ENCODE results near the gene FKBP3.
"Not testable (repeated sequence)": the region's sequence is repeated elsewhere in the genome, so short reads cannot be mapped to it uniquely, and the experiment has no call there.

FKBP3 gene

DNA sequence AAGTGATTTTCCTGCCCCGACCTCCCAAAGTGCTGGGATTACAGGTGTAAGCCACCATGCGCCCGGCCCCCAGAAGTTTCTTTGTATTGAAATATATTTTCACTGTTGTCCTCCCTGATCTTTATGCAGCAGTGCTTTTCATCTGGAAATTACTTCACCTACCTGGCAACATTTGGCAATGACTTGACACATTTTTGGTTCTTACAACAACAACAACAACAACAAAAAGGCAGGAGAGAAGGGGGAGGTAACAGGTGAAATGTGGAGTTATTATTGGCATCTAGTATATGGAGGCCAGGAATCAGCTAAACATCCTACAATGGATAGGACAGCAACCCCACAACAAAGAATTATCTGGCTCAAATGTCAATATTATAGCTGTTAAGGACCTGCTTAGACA, 15.3 kb upstream of the FKBP3 start:
- no peak overlapping the region for H3K4me3 ChIP-seq (ENCODE audit: low read depth, low read length)

DNA sequence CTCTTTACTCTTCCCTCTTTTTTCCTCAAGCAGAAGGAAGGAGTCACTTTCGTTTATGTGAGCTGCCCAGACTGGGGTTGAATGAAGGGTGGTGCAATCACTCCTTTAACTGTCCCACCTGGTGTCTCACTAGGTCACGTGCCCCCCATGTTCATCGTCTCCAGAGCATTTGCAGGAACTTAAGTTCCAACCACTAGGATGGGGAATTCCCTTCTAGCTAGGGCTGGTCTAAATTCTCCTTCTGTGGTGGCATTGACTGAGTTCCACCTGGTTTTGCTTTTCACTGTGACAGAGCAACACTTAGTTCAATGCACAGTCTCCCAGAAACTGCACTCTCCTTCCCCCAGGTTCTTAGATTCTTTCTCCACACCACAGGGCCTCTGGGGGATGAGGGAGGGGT, 10.9 kb upstream of the FKBP3 start:
- H3K4me3 ChIP-seq (ENCODE audit: low read depth, low read length) = no peak overlapping the region

More for the DNA sequence above, 15.3 kb upstream of the FKBP3 start:
- TF ChIP-seq, protein P1, sequence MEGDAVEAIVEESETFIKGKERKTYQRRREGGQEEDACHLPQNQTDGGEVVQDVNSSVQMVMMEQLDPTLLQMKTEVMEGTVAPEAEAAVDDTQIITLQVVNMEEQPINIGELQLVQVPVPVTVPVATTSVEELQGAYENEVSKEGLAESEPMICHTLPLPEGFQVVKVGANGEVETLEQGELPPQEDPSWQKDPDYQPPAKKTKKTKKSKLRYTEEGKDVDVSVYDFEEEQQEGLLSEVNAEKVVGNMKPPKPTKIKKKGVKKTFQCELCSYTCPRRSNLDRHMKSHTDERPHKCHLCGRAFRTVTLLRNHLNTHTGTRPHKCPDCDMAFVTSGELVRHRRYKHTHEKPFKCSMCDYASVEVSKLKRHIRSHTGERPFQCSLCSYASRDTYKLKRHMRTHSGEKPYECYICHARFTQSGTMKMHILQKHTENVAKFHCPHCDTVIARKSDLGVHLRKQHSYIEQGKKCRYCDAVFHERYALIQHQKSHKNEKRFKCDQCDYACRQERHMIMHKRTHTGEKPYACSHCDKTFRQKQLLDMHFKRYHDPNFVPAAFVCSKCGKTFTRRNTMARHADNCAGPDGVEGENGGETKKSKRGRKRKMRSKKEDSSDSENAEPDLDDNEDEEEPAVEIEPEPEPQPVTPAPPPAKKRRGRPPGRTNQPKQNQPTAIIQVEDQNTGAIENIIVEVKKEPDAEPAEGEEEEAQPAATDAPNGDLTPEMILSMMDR (IDR thresholded peaks at IDR 0.05; ENCODE audit: low read depth, low read length) = no peak

DNA sequence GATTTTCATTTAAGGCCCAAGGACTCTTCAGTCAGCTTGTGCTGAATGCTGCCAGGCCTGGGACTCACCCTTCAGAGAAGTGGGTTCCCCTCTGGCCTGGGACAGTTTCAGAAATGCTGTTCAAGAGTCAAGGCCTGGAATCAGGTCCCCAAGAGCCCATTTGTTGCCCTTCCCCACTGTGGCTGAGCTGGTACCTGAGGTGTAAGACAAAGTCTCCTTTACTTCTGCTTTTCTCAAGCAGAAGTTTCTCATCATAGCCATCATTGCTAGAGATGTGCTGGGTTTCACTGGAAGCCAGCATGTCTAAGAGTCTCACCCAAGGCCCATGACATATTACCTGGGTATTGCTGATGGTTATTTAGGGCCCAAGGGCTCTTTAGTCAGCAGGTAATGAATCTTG, 10.4 kb upstream of the FKBP3 start:
- no peak overlapping the region for H3K4me3 ChIP-seq (ENCODE audit: low read depth, low read length)
- TF ChIP-seq, protein P1 (IDR thresholded peaks at IDR 0.05; ENCODE audit: low read depth, low read length) = no peak

More for the DNA sequence above, 10.9 kb upstream of the FKBP3 start:
- TF ChIP-seq, protein P1 (IDR thresholded peaks at IDR 0.05; ENCODE audit: low read depth, low read length) = no peak

DNA sequence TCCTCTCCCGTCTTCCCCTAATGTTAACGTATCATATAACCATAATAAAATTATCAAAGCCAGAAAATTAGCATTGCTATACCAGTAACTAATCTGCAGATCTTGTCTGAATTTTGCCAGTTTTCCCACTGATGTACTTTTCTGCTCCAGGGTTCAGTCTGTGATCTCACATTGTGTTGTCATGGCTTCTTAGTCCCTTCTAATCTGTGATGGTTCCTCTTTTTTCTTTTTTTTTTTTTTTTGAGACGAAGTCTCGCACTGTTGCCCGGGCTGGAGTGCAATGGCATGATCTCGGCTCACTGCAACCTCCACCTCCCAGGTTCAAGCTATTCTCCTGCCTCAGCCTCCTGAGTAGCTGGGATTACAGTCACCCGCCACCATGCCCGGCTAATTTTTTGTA, 7.8 kb upstream of the FKBP3 start:
- H3K4me3 ChIP-seq (ENCODE audit: low read depth, low read length) = not testable (repeated sequence)

DNA sequence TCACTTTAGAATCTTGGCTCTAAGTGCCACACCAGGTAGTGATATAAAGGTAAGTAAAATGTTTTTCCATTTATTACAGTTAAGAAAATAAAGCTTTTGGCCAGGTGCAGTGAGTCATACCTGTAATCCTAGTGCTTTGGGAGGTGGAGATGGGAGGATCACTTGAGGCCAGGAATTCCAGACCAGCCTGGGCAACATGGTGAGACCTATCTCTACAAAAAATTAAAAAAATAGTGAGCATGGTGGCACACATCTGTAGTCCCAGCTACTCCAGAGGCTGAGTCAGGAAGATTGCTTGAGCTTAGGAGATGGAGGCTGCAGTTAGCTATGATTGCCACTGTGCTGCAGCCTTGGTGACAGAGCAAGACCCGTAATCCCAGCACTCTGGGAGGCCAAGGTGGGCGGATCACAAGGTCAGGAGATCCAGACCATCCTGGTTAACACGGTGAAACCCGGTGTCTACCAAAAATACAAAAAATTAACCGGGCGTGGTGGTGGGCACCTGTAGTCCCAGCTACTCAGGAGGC, 6.4 kb upstream of the FKBP3 start:
- TF ChIP-seq, protein P1 (IDR thresholded peaks at IDR 0.05; ENCODE audit: low read depth, low read length) = no peak
- no peak overlapping the region for H3K4me3 ChIP-seq (ENCODE audit: low read depth, low read length)

DNA sequence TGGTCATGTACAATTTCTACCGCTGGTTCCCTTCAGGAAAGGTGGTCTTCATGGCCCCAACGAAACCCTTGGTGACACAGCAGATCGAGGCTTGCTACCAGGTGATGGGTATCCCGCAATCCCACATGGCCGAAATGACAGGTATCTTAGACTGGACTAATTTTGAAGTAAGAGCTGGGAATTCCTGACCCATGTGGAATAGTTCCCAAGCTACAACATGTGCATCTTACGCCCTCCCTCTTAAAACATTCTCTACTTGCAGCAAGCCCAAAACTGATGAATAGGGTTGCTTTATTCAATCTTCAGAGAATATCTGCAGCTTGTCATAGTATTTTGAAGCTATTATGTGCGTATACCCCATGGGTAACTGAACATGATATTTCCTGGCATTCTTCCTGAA, 2.1 kb upstream of the FKBP3 start:
- TF ChIP-seq, protein P1 (IDR thresholded peaks at IDR 0.05; ENCODE audit: low read depth, low read length) = no peak
- H3K4me3 ChIP-seq (ENCODE audit: low read depth, low read length) = peak overlapping the region; percentile 77

DNA sequence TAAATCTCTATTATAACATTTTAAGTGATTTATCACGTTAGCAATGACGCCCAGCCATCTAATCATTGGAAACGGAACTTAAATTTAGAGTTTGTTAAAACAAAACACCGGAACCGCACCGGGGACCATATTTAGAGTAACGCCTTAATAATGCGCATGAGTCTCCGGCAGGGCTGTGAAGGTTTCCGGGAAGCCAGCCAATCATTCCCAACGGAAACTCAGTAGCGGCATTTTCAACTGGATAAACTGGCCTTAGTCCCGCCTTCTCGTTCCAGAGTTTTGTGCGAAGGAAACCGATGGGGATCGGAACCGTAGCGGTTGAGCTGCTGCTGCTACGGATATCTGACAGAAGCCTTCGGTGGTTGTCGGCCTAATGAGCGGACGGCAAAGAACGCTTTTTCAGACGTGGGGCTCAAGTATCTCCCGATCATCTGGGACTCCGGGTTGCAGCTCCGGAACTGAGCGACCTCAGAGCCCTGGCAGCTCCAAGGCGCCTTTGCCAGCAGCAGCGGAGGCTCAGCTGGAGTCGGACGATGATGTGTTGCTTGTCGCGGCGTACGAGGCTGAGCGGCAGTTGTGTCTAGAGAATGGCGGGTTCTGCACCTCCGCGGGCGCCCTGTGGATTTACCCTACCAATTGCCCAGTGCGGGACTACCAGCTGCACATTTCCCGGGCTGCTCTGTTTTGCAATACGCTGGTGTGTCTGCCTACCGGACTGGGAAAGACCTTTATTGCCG, 1.5 kb upstream of the FKBP3 start, which contains the start of gene FANCM:
Gene FANCM, plus strand, starts transcription at position 272 of the 737 bp plus-strand sequence. Its CDS starts 102 bp downstream, at position 374.
- peak within 1 kb of the TSS; percentile 77 for H3K4me3 ChIP-seq (ENCODE audit: low read depth, low read length)
- TF ChIP-seq, protein P1 (IDR thresholded peaks at IDR 0.05; ENCODE audit: low read depth, low read length) = no peak
